PC-9 (cell line): Measurements from ENCODE around the gene KPNA6.

Experiments
- EZH2 ChIP-seq: fragments of 200-600 bp; sonication (generic); IDR thresholded peaks from 2 replicates; pipeline ENCODE4 v1.8.0; 2017; ENCODE audit warnings: antibody characterized with exemption, low read depth
- TF ChIP-seq, protein P1 (sequence below): fragments of 200-600 bp; sonication (generic); conservative IDR thresholded peaks from 2 replicates; pipeline ENCODE4 v1.6.1; 2017; ENCODE audit warnings: mixed run types, antibody characterized with exemption, mild to moderate bottlenecking, moderate library complexity

DNA sequence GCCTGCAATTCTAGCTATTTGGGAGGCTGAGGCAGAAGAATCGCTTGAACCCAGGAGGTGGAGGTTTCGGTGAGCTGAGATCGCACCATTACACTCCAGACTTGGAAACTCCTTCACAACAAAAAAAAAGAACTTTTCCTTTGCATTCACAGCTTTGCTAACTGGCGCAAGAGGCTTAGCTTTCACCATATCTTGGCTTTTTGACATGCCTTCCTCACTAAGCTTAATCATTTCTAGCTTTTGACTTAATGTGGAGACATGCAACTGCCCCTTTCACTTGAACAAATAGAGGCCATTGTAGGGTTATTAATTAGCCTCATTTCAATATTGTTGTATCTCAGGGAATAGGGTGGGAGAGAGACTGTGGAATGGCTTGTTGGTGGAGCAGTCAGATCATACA, 8.7 kb downstream of the KPNA6 start:
- TF ChIP-seq, protein P1, sequence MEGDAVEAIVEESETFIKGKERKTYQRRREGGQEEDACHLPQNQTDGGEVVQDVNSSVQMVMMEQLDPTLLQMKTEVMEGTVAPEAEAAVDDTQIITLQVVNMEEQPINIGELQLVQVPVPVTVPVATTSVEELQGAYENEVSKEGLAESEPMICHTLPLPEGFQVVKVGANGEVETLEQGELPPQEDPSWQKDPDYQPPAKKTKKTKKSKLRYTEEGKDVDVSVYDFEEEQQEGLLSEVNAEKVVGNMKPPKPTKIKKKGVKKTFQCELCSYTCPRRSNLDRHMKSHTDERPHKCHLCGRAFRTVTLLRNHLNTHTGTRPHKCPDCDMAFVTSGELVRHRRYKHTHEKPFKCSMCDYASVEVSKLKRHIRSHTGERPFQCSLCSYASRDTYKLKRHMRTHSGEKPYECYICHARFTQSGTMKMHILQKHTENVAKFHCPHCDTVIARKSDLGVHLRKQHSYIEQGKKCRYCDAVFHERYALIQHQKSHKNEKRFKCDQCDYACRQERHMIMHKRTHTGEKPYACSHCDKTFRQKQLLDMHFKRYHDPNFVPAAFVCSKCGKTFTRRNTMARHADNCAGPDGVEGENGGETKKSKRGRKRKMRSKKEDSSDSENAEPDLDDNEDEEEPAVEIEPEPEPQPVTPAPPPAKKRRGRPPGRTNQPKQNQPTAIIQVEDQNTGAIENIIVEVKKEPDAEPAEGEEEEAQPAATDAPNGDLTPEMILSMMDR = no peak
- no peak for TF ChIP-seq EZH2
